ENCODE results near the gene SRI.

Gene SRI

GRCh38 chr7:88218836-88219605, 817 bp downstream of the SRI start:
- TF ChIP-seq, protein P1, sequence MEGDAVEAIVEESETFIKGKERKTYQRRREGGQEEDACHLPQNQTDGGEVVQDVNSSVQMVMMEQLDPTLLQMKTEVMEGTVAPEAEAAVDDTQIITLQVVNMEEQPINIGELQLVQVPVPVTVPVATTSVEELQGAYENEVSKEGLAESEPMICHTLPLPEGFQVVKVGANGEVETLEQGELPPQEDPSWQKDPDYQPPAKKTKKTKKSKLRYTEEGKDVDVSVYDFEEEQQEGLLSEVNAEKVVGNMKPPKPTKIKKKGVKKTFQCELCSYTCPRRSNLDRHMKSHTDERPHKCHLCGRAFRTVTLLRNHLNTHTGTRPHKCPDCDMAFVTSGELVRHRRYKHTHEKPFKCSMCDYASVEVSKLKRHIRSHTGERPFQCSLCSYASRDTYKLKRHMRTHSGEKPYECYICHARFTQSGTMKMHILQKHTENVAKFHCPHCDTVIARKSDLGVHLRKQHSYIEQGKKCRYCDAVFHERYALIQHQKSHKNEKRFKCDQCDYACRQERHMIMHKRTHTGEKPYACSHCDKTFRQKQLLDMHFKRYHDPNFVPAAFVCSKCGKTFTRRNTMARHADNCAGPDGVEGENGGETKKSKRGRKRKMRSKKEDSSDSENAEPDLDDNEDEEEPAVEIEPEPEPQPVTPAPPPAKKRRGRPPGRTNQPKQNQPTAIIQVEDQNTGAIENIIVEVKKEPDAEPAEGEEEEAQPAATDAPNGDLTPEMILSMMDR (IDR thresholded peaks at IDR 0.05) = no peak

DNA sequence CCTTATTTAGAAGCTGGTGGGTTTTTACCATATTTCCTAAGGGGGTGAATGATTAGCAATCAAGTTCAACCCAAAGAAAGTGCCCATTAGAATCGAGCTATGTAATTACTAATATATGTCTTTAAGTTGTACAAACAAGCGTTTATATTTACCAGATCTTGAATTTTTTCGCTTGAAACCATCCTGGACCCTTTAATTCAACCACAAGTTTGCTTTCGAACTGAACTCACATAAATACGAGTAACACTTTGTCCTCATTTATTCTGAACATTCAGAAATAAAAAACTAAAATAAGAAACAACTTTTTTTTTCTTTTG, 1.5 kb downstream of the SRI start:
- TF ChIP-seq, protein P1 (IDR thresholded peaks at IDR 0.05) = no peak

GRCh38 chr7:88217675-88218428, 2.0 kb downstream of the SRI start:
- TF ChIP-seq, protein P1 (IDR thresholded peaks at IDR 0.05) = no peak

DNA sequence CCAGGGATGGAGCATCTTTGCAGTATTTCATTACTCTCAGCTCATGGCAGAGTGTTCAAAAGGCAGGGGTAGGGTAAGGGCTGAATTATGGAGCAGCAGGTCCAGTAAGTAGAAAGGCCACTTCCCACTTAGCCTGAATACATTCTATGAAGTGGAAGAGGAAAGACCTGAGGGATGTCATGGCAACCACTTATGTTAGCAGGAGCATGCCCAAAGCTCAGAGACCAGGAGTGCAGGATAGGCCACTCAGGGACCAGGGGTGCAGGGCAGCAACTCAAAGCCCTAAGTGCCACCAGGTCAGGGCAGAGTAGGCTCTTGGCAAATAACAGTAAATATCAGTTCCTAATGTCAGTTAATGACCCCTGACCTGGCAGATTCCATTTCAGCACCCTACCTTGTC, 3.6 kb downstream of the SRI start:
- TF ChIP-seq, protein P1 (IDR thresholded peaks at IDR 0.05) = no peak

GRCh38 chr7:88215295-88215694, 4.5 kb downstream of the SRI start:
- TF ChIP-seq, protein P1 (IDR thresholded peaks at IDR 0.05) = no peak

GRCh38 chr7:88214456-88214855, 5.4 kb downstream of the SRI start:
- TF ChIP-seq, protein P1 (IDR thresholded peaks at IDR 0.05) = no peak

DNA sequence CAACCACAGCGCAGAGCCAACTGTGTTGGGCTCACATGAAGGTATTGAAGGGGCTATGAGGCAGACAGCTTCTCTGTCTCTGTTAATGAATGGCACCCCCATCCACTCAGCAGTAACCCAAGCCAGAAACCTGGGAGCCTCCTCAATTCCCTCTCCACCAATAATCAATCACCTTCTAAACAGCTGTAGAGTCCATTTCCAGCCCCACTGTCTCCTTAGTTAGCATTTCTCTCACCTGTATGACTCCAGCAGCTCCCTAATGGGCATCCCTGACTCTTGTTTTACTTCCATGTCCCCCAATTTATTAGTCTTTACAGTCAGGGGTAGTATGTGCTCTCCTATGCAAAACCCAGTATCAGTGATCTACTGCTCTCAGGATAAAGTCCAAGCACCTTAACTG, 6.9 kb downstream of the SRI start:
- TF ChIP-seq, protein P1 (IDR thresholded peaks at IDR 0.05) = no peak

Measured in LNCAP (cell line).